Liver (tissue), 3 donors: ENCODE results near the gene NLRP9.

Source experiments
- EGR1 ChIP-seq, 2 donors: IDR thresholded peaks; 2 replicates each; pipeline ENCODE4 v1.6.1; 2016 to 2018; ENCODE audit warnings: antibody characterized with exemption in 2 of 2, low read depth in 2 of 2
- GABPA ChIP-seq, 2 donors: IDR thresholded peaks in 1 of 2; conservative IDR thresholded peaks in 1 of 2; 2 replicates each; pipeline ENCODE4 v1.6.1; 2016; ENCODE audit warnings: antibody characterized with exemption in 2 of 2, mild to moderate bottlenecking in 1 of 2, moderate library complexity in 1 of 2
- JUND ChIP-seq, 2 donors: IDR thresholded peaks; 2 replicates each; pipeline ENCODE4 v1.6.1; 2016; ENCODE audit warnings: antibody characterized with exemption in 2 of 2
- MAX ChIP-seq: IDR thresholded peaks from 2 replicates; pipeline ENCODE4 v1.6.1; 2016; ENCODE audit warnings: antibody characterized with exemption
- TAF1 ChIP-seq: conservative IDR thresholded peaks from 2 replicates; pipeline ENCODE4 v1.6.1; 2016; ENCODE audit warnings: antibody characterized with exemption, mild to moderate bottlenecking
- YY1 ChIP-seq: IDR thresholded peaks from 2 replicates; pipeline ENCODE4 v1.6.1; 2016; ENCODE audit warnings: antibody characterized with exemption, mild to moderate bottlenecking
- TF ChIP-seq, protein P1 (sequence below): fragments of 150-350 bp; IDR thresholded peaks from 2 replicates; pipeline ENCODE4 v1.5.1; 2017; ENCODE audit warnings: improper control_type of control experiment, low read depth, low read length; ENCODE audit not compliant: missing input control
- TF ChIP-seq, protein P2 (sequence below): IDR thresholded peaks from 2 replicates; pipeline ENCODE4 v1.6.1; 2016; ENCODE audit warnings: antibody characterized with exemption, mild to moderate bottlenecking
- donor health status: healthy.
- donor health status: healthy.

GRCh38 chr19:55694656-55695491, 43.3 kb downstream of the NLRP9 start:
- TF ChIP-seq EGR1 (IDR thresholded peaks at IDR 0.05; ENCODE audit: low read depth in 2 of 2), result no peak
- TF ChIP-seq, protein P1, sequence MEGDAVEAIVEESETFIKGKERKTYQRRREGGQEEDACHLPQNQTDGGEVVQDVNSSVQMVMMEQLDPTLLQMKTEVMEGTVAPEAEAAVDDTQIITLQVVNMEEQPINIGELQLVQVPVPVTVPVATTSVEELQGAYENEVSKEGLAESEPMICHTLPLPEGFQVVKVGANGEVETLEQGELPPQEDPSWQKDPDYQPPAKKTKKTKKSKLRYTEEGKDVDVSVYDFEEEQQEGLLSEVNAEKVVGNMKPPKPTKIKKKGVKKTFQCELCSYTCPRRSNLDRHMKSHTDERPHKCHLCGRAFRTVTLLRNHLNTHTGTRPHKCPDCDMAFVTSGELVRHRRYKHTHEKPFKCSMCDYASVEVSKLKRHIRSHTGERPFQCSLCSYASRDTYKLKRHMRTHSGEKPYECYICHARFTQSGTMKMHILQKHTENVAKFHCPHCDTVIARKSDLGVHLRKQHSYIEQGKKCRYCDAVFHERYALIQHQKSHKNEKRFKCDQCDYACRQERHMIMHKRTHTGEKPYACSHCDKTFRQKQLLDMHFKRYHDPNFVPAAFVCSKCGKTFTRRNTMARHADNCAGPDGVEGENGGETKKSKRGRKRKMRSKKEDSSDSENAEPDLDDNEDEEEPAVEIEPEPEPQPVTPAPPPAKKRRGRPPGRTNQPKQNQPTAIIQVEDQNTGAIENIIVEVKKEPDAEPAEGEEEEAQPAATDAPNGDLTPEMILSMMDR, result no peak
- TF ChIP-seq, protein P2, sequence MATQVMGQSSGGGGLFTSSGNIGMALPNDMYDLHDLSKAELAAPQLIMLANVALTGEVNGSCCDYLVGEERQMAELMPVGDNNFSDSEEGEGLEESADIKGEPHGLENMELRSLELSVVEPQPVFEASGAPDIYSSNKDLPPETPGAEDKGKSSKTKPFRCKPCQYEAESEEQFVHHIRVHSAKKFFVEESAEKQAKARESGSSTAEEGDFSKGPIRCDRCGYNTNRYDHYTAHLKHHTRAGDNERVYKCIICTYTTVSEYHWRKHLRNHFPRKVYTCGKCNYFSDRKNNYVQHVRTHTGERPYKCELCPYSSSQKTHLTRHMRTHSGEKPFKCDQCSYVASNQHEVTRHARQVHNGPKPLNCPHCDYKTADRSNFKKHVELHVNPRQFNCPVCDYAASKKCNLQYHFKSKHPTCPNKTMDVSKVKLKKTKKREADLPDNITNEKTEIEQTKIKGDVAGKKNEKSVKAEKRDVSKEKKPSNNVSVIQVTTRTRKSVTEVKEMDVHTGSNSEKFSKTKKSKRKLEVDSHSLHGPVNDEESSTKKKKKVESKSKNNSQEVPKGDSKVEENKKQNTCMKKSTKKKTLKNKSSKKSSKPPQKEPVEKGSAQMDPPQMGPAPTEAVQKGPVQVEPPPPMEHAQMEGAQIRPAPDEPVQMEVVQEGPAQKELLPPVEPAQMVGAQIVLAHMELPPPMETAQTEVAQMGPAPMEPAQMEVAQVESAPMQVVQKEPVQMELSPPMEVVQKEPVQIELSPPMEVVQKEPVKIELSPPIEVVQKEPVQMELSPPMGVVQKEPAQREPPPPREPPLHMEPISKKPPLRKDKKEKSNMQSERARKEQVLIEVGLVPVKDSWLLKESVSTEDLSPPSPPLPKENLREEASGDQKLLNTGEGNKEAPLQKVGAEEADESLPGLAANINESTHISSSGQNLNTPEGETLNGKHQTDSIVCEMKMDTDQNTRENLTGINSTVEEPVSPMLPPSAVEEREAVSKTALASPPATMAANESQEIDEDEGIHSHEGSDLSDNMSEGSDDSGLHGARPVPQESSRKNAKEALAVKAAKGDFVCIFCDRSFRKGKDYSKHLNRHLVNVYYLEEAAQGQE, result no peak
- no peak for TF ChIP-seq YY1
- no peak for TF ChIP-seq GABPA (IDR thresholded peaks at IDR 0.05 in 1 of 2, conservative IDR thresholded peaks at IDR 0.05 in 1 of 2)
- no peak for TF ChIP-seq TAF1
- no peak for TF ChIP-seq JUND (IDR thresholded peaks at IDR 0.05)
- no peak for TF ChIP-seq MAX
